Muscle layer of colon (tissue), 2 donors: ENCODE results near the gene EIF1AX.
"Not testable (repeated sequence)": the region's sequence is repeated elsewhere in the genome, so short reads cannot be mapped to it uniquely, and the experiment has no call there.

ENCODE experiments used
- H3K27ac ChIP-seq: one replicate; pipeline ENCODE4 v1.7.0; 2013; ENCODE audit warnings: low read depth, mild to moderate bottlenecking, low read length, moderate library complexity
- H3K27me3 ChIP-seq, 2 donors: one replicate each; pipeline ENCODE4 v1.7.0; 2013; ENCODE audit warnings: low read length in 2 of 2, mild to moderate bottlenecking in 2 of 2; ENCODE audit not compliant: insufficient read depth in 2 of 2, control insufficient read depth in 1 of 2
- H3K36me3 ChIP-seq: one replicate; pipeline ENCODE4 v1.7.0; 2013; ENCODE audit warnings: mild to moderate bottlenecking, low read length; ENCODE audit not compliant: insufficient read depth
- H3K4me1 ChIP-seq: one replicate; pipeline ENCODE4 v1.7.0; 2013; ENCODE audit warnings: mild to moderate bottlenecking, low read length; ENCODE audit not compliant: insufficient read depth
- H3K4me3 ChIP-seq, 2 donors: one replicate each; pipeline ENCODE4 v1.7.0; 2013; ENCODE audit warnings: low read length in 2 of 2, low read depth in 1 of 2, mild to moderate bottlenecking in 1 of 2, moderate library complexity in 1 of 2
- H3K9ac ChIP-seq: one replicate; pipeline ENCODE4 v1.7.0; 2013; ENCODE audit warnings: low read length
- H3K9me3 ChIP-seq: one replicate; pipeline ENCODE4 v1.7.0; 2013; ENCODE audit warnings: mild to moderate bottlenecking, low read length
- donor health status: abdominal sarcoma.
- donor health status: Adenocarcinoma of cecum.

EIF1AX gene

GRCh38 chrX:20147561-20147960, 5.9 kb upstream of the EIF1AX start:
- no peaks in the 10 kb centered on the region for H3K9me3 ChIP-seq
- no peak overlapping the region for H3K9ac ChIP-seq
- no peak overlapping the region for H3K4me3 ChIP-seq
- H3K36me3 ChIP-seq: no peaks in the 10 kb centered on the region
- no peak overlapping the region for H3K27ac ChIP-seq
- peaks cover 0 to 3% of the 10 kb centered on the region in 2 donors for H3K27me3 ChIP-seq
- no peaks in the 10 kb centered on the region for H3K4me1 ChIP-seq

GRCh38 chrX:20144491-20144890, 2.9 kb upstream of the EIF1AX start:
- no peak overlapping the region for H3K4me3 ChIP-seq
- no peaks in the 10 kb centered on the region for H3K36me3 ChIP-seq
- no peak overlapping the region for H3K27ac ChIP-seq
- no peak overlapping the region for H3K9ac ChIP-seq
- peaks cover 12% of the 10 kb centered on the region for H3K4me1 ChIP-seq
- H3K9me3 ChIP-seq: no peaks in the 10 kb centered on the region
- peaks cover 0 to 3% of the 10 kb centered on the region in 2 donors for H3K27me3 ChIP-seq

GRCh38 chrX:20143561-20143960, 1.9 kb upstream of the EIF1AX start:
- Histone ChIP-seq H3K27ac (no peak overlapping the region), H3K9me3 (no peaks in the 10 kb centered on the region), H3K36me3 (no peaks in the 10 kb centered on the region), H3K9ac (no peak overlapping the region), H3K4me1 (peaks cover 19% of the 10 kb centered on the region), H3K4me3 (no peak overlapping the region), H3K27me3 (peaks cover 0 to under 1% of the 10 kb centered on the region in 2 donors)

- H3K9ac ChIP-seq: no peak overlapping the region
- peaks cover 19% of the 10 kb centered on the region for H3K4me1 ChIP-seq
- H3K36me3 ChIP-seq: no peaks in the 10 kb centered on the region
- H3K4me3 ChIP-seq: no peak overlapping the region
- no peaks in the 10 kb centered on the region for H3K9me3 ChIP-seq
- H3K27ac ChIP-seq: no peak overlapping the region
- H3K27me3 ChIP-seq: no peaks in the 10 kb centered on the region
Measured at GRCh38 chrX:20143111-20143510, 1.5 kb upstream of the EIF1AX start.

- peak overlapping the region; percentile 64 to 92 for H3K4me3 ChIP-seq
- H3K27ac ChIP-seq: peak overlapping the region; percentile 36
- H3K9ac ChIP-seq: peak overlapping the region; percentile 86
Measured at GRCh38 chrX:20140420-20140819, 1.2 kb downstream of the EIF1AX start.

GRCh38 chrX:20139966-20140365, 1.7 kb downstream of the EIF1AX start:
- Histone ChIP-seq H3K9me3 (no peaks in the 10 kb centered on the region), H3K27ac (peak overlapping the region; percentile 36), H3K36me3 (peaks cover 17% of the 10 kb centered on the region), H3K27me3 (no peaks in the 10 kb centered on the region), H3K4me3 (peak overlapping the region; percentile 64 to 92), H3K4me1 (peaks cover 19% of the 10 kb centered on the region), H3K9ac (peak overlapping the region; percentile 86)

More at GRCh38 chrX:20140420-20140819, 1.2 kb downstream of the EIF1AX start:
- H3K36me3 ChIP-seq: peaks cover 12% of the 10 kb centered on the region
- H3K4me1 ChIP-seq: peaks cover 19% of the 10 kb centered on the region
- no peaks in the 10 kb centered on the region for H3K27me3 ChIP-seq
- no peaks in the 10 kb centered on the region for H3K9me3 ChIP-seq

- Histone ChIP-seq H3K9me3 (no peaks in the 10 kb centered on the region), H3K36me3 (peaks cover 36% of the 10 kb centered on the region), H3K27ac (no peak overlapping the region), H3K27me3 (no peaks in the 10 kb centered on the region), H3K4me1 (peaks cover 19% of the 10 kb centered on the region), H3K4me3 (no peak overlapping the region), H3K9ac (no peak overlapping the region)
Measured at GRCh38 chrX:20135944-20136343, 5.7 kb downstream of the EIF1AX start.

- Histone ChIP-seq H3K27ac (no peak overlapping the region), H3K4me1 (no peaks in the 10 kb centered on the region), H3K9me3 (no peaks in the 10 kb centered on the region), H3K9ac (no peak overlapping the region), H3K27me3 (no peaks in the 10 kb centered on the region), H3K4me3 (no peak overlapping the region), H3K36me3 (peaks cover 48% of the 10 kb centered on the region)
Measured at GRCh38 chrX:20132666-20133065, 9.0 kb downstream of the EIF1AX start.

- H3K4me3 ChIP-seq: no peak overlapping the region
Measured at GRCh38 chrX:20130357-20130756, 11.3 kb downstream of the EIF1AX start.

GRCh38 chrX:20129547-20129946, 12.1 kb downstream of the EIF1AX start:
- H3K27ac ChIP-seq: no peak overlapping the region
- H3K36me3 ChIP-seq: peaks cover 34% of the 10 kb centered on the region
- no peak overlapping the region for H3K9ac ChIP-seq
- H3K27me3 ChIP-seq: no peaks in the 10 kb centered on the region
- H3K4me1 ChIP-seq: no peaks in the 10 kb centered on the region
- H3K4me3 ChIP-seq: no peak overlapping the region
- H3K9me3 ChIP-seq: no peaks in the 10 kb centered on the region

More at GRCh38 chrX:20130357-20130756, 11.3 kb downstream of the EIF1AX start:
- H3K27ac ChIP-seq: no peak overlapping the region
- H3K4me1 ChIP-seq: no peaks in the 10 kb centered on the region
- H3K36me3 ChIP-seq: peaks cover 35% of the 10 kb centered on the region
- H3K9me3 ChIP-seq: no peaks in the 10 kb centered on the region
- no peak overlapping the region for H3K9ac ChIP-seq
- no peaks in the 10 kb centered on the region for H3K27me3 ChIP-seq

GRCh38 chrX:20128670-20129069, 13.0 kb downstream of the EIF1AX start:
- Histone ChIP-seq H3K9ac (no peak overlapping the region), H3K27ac (no peak overlapping the region), H3K9me3 (no peaks in the 10 kb centered on the region), H3K4me1 (no peaks in the 10 kb centered on the region), H3K27me3 (no peaks in the 10 kb centered on the region), H3K4me3 (no peak overlapping the region), H3K36me3 (peaks cover 33% of the 10 kb centered on the region)

GRCh38 chrX:20127440-20127839, 14.2 kb downstream of the EIF1AX start:
- H3K36me3 ChIP-seq: peaks cover 20% of the 10 kb centered on the region
- not testable (repeated sequence) for H3K27ac ChIP-seq, H3K9ac ChIP-seq, H3K9me3 ChIP-seq, H3K4me3 ChIP-seq, H3K27me3 ChIP-seq, H3K4me1 ChIP-seq
